ENCODE results near the gene SCN10A. TPM values are rescaled to one million over a fixed set of nuclear protein-coding genes. Genes with fewer than 3 reads are reported as not detected.

SCN10A gene
- total RNA-seq, 2 experiments from 2014 or later: not detected

Other genes with a start within 250 kb of the SCN10A start
- gene SCN5A, start 166.5 kb downstream of the SCN10A start, total RNA-seq: not detected
- gene SCN11A, start 235.7 kb upstream of the SCN10A start, total RNA-seq: under 1 TPM; 0.02 to 0.05 TPM
- gene WDR48, start 235.8 kb upstream of the SCN10A start, total RNA-seq: 10 to 100 TPM; 32.3 to 32.4 TPM

Data from activated CD4-positive, alpha-beta T cell treated with anti-CD3 and anti-CD28 coated beads, Interleukin-2, amount 10 ng/mL, durations not matched to agents 7 days and 5 days (primary cell).